ENCODE data around the gene METTL26. TPM values are rescaled to one million over a fixed set of nuclear protein-coding genes. Genes with fewer than 3 reads are reported as not detected.

Gene METTL26
- total RNA-seq, 1 experiment from 2014 or later = 149 TPM

DNA sequence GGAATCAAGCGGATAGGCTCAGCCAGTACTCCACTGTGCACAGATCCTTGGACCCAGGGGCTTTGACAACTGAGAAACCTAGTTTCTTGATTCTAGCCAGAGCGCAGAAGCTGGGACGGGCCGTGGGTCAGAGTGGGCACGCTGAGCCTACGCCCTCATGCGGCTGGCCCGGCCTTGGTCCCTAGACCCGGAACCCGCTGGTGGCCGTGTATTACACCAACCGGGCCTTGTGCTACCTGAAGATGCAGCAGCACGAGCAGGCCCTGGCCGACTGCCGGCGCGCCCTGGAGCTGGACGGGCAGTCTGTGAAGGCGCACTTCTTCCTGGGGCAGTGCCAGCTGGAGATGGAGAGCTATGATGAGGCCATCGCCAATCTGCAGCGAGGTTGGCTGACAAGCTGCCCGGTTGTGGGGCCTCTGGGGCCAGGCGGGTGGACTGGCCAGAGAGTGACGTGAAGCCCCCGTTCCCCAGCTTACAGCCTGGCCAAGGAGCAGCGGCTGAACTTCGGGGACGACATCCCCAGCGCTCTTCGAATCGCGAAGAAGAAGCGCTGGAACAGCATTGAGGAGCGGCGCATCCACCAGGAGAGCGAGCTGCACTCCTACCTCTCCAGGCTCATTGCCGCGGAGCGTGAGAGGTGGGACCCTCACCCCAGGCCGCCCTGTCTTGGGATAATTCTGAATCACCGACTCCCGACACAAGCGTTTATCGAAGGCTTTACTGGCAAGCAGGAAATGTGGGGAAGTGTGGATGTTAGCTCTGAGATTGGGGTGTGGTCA is 45.1 kb upstream of the METTL26 start:
- Histone ChIP-seq H3K27ac (ENCODE audit: low read length) (peak overlapping the region; percentile 75), H3K9me3 (ENCODE audit: low read length) (no peaks in the 10 kb centered on the region), H3K9ac (ENCODE audit: low read length) (peak overlapping the region; percentile 96), H4K20me1 (ENCODE audit: insufficient read depth, low read depth, low read length) (peaks cover 15% of the 10 kb centered on the region), H3K9me2 (replicated peaks; ENCODE audit: insufficient read depth, low read length) (no peaks in the 10 kb centered on the region), H3K4me2 (ENCODE audit: low read depth, low read length, poor library complexity, severe bottlenecking) (peak overlapping the region; percentile 93), H3K36me3 (ENCODE audit: insufficient read depth, low read length) (0 out of 2 replicates have a peak, but pooled peaks cover 4% of the 10 kb centered on the region), H2AFZ (ENCODE audit: low read length) (no peak overlapping the region), H3K4me3 (ENCODE audit: low read length) (peak overlapping the region; percentile 89), H3K79me2 (ENCODE audit: low read length) (peaks cover 27% of the 10 kb centered on the region), H3K27me3 (ENCODE audit: low read length) (no peaks in the 10 kb centered on the region), H3K4me1 (ENCODE audit: low read length) (peaks cover 30% of the 10 kb centered on the region)
- peak; percentile 71 for DNase-seq

DNA sequence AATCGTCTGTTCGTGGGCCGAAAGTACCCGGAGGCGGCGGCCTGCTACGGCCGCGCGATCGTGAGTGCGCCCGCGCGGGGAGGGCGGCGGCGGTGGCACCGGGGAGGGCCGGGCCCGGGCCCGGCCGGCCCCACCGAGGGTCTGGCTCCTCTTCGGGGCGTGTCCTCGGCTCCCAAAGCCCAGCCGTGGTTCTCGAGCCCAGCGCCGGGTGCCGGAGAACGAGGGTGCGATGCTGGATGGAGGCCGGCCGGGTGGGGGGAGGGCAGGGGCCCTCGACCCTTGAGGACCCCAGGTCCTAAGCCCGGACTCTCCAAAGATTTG is 44.5 kb upstream of the METTL26 start:
- peak overlapping the region; percentile 89 for H3K4me3 ChIP-seq (ENCODE audit: low read length)
- peaks cover 27% of the 10 kb centered on the region for H3K79me2 ChIP-seq (ENCODE audit: low read length)
- H3K27me3 ChIP-seq (ENCODE audit: low read length) = no peaks in the 10 kb centered on the region
- no peak for DNase-seq
- 0 out of 2 replicates have a peak, but pooled peaks cover 4% of the 10 kb centered on the region for H3K36me3 ChIP-seq (ENCODE audit: insufficient read depth, low read length)
- H2AFZ ChIP-seq (ENCODE audit: low read length) = no peak overlapping the region
- peak overlapping the region; percentile 75 for H3K27ac ChIP-seq (ENCODE audit: low read length)
- H3K4me1 ChIP-seq (ENCODE audit: low read length) = peaks cover 30% of the 10 kb centered on the region
- H3K9me3 ChIP-seq (ENCODE audit: low read length) = no peaks in the 10 kb centered on the region
- peak overlapping the region; percentile 93 for H3K4me2 ChIP-seq (ENCODE audit: low read depth, low read length, poor library complexity, severe bottlenecking)
- peaks cover 15% of the 10 kb centered on the region for H4K20me1 ChIP-seq (ENCODE audit: insufficient read depth, low read depth, low read length)
- H3K9me2 ChIP-seq (replicated peaks; ENCODE audit: insufficient read depth, low read length) = no peaks in the 10 kb centered on the region
- H3K9ac ChIP-seq (ENCODE audit: low read length) = peak overlapping the region; percentile 96

DNA sequence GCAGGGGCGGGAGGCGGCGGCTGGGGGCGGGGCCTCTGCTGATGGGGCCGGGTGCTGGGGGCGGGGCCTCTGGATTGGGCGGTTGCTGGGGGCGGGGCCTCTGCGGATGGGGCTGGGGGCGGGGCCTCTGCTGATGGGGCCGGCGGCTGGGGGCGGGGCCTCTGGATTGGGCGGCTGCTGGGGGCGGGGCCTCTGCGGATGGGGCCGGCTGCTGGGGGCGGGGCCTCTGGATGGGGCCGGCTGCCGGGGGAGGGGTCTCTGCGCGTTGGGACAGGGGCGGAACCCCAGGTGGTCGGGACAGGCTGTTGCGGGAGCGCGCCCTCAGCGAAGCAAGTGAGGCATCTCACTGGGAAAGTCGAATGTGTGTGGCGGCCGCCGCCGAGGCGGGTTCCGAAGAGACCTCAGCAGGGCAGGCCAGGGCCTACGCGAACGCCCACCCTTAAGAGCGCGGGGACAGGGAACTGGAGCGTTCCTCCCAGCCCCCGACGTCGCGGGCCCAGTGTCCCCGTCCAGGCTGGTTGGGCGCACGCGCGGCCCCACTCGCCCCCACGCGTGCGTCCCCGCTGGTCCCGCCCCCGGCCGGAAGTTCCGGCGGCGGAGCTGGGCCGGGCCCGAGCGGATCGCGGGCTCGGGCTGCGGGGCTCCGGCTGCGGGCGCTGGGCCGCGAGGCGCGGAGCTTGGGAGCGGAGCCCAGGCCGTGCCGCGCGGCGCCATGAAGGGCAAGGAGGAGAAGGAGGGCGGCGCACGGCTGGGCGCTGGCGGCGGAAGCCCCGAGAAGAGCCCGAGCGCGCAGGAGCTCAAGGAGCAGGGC is 43.9 kb upstream of the METTL26 start, which contains the start of gene STUB1:
STUB1 (plus strand) TSS at position 597 of the 811 bp plus-strand sequence; CDS start at position 713, 116 bp downstream.
- peak; percentile 96 for DNase-seq
- Histone ChIP-seq H3K9ac (ENCODE audit: low read length) (peak within 1 kb of the TSS; percentile 96), H3K9me2 (replicated peaks; ENCODE audit: insufficient read depth, low read length) (no peaks in the 10 kb centered on the region), H3K27me3 (ENCODE audit: low read length) (no peaks in the 10 kb centered on the region), H3K4me2 (ENCODE audit: low read depth, low read length, poor library complexity, severe bottlenecking) (peak within 1 kb of the TSS; percentile 93), H3K79me2 (ENCODE audit: low read length) (peaks cover 27% of the 10 kb centered on the region), H3K4me1 (ENCODE audit: low read length) (peaks cover 30% of the 10 kb centered on the region), H3K27ac (ENCODE audit: low read length) (peak within 1 kb of the TSS; percentile 75), H2AFZ (ENCODE audit: low read length) (no peak within 1 kb of the TSS), H4K20me1 (ENCODE audit: insufficient read depth, low read depth, low read length) (peaks cover 17% of the 10 kb centered on the region), H3K9me3 (ENCODE audit: low read length) (no peaks in the 10 kb centered on the region), H3K4me3 (ENCODE audit: low read length) (peak within 1 kb of the TSS; percentile 89), H3K36me3 (ENCODE audit: insufficient read depth, low read length) (0 out of 2 replicates have a peak, but pooled peaks cover 4% of the 10 kb centered on the region)

DNA sequence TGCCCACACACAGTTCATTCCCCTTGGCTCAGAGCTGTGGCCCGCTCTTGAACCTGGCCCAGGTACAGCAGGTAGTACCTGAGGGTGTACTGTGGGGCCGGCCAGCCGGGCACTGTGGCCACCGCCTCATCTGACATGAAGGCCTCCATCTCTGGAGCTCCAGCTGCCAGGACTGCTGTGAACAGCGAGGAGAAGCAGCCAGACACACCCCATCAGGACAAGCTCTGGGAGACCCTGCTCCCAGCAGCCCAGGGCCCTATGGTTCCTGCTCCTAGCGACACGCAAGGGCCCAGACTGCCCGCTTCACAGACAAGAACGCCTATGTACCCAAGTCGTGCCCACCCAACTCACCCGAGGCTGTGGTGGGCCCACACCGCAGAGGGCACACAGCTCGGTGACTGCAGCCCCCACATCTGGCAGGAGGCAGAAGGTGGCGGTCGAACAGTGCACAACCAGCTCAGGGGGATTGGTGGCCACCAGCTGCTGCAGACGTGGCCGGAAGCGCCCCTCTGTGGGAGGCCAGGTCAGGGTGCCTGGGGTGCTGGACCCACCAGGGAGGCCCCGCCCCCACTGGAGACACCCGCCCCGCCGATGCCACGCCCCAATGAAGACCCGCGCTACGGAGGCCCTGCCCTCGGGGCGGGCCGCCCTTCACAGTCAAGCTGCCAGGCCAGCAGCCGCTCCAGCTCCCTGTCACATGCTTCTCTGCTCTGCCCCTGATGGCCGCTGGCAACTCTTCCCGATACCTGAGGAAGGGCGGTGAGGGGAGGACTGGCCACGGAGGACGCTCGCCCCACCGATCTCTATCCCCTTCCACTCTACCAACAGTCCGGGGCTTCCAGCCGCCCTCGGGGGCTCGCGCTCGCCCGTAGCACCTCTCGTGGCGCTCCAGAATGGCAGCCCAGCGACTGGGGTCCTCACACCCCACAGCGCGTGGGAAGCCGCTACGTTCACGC is 43.0 kb upstream of the METTL26 start:
- no peaks in the 10 kb centered on the region for H3K9me2 ChIP-seq (replicated peaks; ENCODE audit: insufficient read depth, low read length)
- peak overlapping the region; percentile 23 for H3K4me2 ChIP-seq (ENCODE audit: low read depth, low read length, poor library complexity, severe bottlenecking)
- H3K79me2 ChIP-seq (ENCODE audit: low read length) = peaks cover 27% of the 10 kb centered on the region
- H3K36me3 ChIP-seq (ENCODE audit: insufficient read depth, low read length) = peaks cover 4% of the 10 kb centered on the region; the same call in 1 of the 2 replicates
- no peaks in the 10 kb centered on the region for H3K27me3 ChIP-seq (ENCODE audit: low read length)
- H2AFZ ChIP-seq (ENCODE audit: low read length) = no peak overlapping the region
- peaks cover 30% of the 10 kb centered on the region for H3K4me1 ChIP-seq (ENCODE audit: low read length)
- peak; percentile 85 for DNase-seq
- no peaks in the 10 kb centered on the region for H3K9me3 ChIP-seq (ENCODE audit: low read length)
- H3K27ac ChIP-seq (ENCODE audit: low read length) = no peak overlapping the region
- H3K4me3 ChIP-seq (ENCODE audit: low read length) = no peak overlapping the region
- H4K20me1 ChIP-seq (ENCODE audit: insufficient read depth, low read depth, low read length) = peaks cover 20% of the 10 kb centered on the region
- peak overlapping the region; percentile 41; the same call in 1 of the 2 replicates for H3K9ac ChIP-seq (ENCODE audit: low read length)

DNA sequence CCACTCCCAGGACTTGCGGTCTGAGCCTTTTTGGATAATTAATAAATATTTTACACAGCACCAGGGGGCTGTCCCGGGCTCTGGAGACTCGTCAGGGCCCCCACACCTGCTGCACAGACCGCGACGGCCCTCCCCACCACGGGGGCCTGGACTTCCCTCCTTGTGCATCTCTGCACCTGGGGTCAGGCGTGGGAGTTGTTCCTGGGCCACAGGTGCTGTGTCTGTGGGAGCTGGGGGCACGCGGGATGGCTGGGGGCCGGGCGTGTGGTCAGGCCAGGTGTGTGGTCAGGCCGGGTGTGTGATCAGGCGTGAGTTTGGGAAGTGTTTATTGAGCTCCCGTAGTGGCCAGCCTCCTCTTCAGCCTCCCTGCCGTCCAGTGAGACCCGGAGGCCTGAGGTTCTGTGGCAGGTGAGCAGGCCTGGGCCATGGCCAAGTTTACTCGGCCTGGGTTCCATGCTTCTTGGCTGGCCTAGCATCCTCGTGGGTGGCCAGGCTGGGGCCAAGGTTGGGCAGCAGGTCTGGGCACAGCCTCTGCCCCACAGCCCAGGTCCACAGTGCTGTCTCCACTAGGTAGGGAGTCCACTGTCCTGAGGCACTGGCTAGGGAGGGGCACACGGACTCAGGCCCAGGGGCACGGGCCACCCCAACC is 42.2 kb upstream of the METTL26 start:
- Histone ChIP-seq H3K9ac (ENCODE audit: low read length) (no peak overlapping the region), H3K9me3 (ENCODE audit: low read length) (no peaks in the 10 kb centered on the region), H3K79me2 (ENCODE audit: low read length) (peaks cover 26% of the 10 kb centered on the region), H3K27ac (ENCODE audit: low read length) (no peak overlapping the region), H3K27me3 (ENCODE audit: low read length) (no peaks in the 10 kb centered on the region), H3K4me3 (ENCODE audit: low read length) (no peak overlapping the region), H4K20me1 (ENCODE audit: insufficient read depth, low read depth, low read length) (peaks cover 20% of the 10 kb centered on the region), H3K4me1 (ENCODE audit: low read length) (peaks cover 29% of the 10 kb centered on the region), H3K9me2 (replicated peaks; ENCODE audit: insufficient read depth, low read length) (no peaks in the 10 kb centered on the region), H2AFZ (ENCODE audit: low read length) (no peak overlapping the region), H3K36me3 (ENCODE audit: insufficient read depth, low read length) (peaks cover 4% of the 10 kb centered on the region; the same call in 1 of the 2 replicates), H3K4me2 (ENCODE audit: low read depth, low read length, poor library complexity, severe bottlenecking) (no peak overlapping the region)
- no peak for DNase-seq

DNA sequence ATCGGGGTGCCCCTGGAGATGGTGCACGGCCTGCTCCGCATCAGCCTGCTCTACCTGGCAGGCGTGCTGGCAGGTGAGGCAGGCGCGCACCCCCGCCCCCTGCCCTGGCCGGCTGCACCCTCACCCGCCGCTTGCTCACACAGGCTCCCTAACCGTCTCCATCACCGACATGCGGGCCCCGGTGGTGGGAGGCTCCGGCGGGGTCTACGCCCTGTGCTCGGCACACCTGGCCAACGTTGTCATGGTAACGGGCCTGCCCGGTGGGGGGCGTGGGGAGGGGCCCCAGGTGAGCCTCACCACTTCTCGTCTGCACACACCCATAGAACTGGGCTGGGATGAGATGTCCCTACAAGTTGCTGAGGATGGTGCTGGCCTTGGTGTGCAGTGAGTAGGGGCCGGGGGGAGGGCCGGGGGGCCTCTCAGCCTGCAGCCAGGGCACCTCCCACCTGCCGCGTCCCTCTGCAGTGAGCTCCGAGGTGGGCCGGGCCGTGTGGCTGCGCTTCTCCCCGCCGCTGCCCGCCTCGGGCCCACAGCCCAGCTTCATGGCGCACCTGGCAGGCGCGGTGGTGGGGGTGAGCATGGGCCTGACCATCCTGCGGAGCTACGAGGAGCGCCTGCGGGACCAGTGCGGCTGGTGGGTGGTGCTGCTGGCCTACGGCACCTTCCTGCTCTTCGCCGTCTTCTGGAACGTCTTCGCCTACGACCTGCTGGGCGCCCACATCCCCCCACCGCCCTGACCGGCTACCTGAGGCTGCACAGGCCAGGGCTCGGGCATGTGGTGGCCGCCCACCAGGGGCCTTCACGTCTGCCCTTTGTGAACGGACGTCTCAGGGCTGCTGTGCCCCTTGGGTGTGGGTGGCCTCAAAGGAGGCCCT is 41.4 kb upstream of the METTL26 start:
- peaks cover 21% of the 10 kb centered on the region for H3K4me1 ChIP-seq (ENCODE audit: low read length)
- H3K27me3 ChIP-seq (ENCODE audit: low read length) = no peaks in the 10 kb centered on the region
- no peak for DNase-seq
- H3K4me3 ChIP-seq (ENCODE audit: low read length) = no peak overlapping the region
- H4K20me1 ChIP-seq (ENCODE audit: insufficient read depth, low read depth, low read length) = peaks cover 20% of the 10 kb centered on the region
- no peaks in the 10 kb centered on the region for H3K9me2 ChIP-seq (replicated peaks; ENCODE audit: insufficient read depth, low read length)
- no peaks in the 10 kb centered on the region for H3K9me3 ChIP-seq (ENCODE audit: low read length)
- H2AFZ ChIP-seq (ENCODE audit: low read length) = no peak overlapping the region
- H3K36me3 ChIP-seq (ENCODE audit: insufficient read depth, low read length) = peaks cover 4% of the 10 kb centered on the region; the same call in 1 of the 2 replicates
- H3K79me2 ChIP-seq (ENCODE audit: low read length) = peaks cover 20% of the 10 kb centered on the region
- H3K27ac ChIP-seq (ENCODE audit: low read length) = no peak overlapping the region
- no peak overlapping the region for H3K9ac ChIP-seq (ENCODE audit: low read length)
- no peak overlapping the region for H3K4me2 ChIP-seq (ENCODE audit: low read depth, low read length, poor library complexity, severe bottlenecking)

DNA sequence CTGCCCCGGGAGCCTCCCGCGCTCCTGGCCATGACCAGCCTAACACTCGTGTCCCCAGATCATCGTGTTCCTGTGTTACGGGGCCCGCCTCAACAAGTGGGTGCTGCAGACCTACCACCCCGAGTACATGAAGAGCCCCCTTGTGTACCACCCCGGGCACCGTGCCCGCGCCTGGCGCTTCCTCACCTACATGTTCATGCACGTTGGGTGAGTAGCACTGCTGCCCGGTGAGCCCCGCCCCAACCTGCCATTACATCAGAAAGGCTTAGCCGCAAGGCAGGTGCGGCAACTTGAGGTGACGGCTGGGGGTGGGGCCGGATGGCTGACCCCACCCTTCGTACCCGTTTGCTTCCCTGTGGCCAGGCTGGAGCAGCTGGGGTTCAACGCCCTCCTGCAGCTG is 40.8 kb upstream of the METTL26 start:
- Histone ChIP-seq H3K9ac (ENCODE audit: low read length) (no peak overlapping the region), H3K36me3 (ENCODE audit: insufficient read depth, low read length) (no peaks in the 10 kb centered on the region; the same call in 1 of the 2 replicates), H3K9me3 (ENCODE audit: low read length) (no peaks in the 10 kb centered on the region), H3K27me3 (ENCODE audit: low read length) (no peaks in the 10 kb centered on the region), H4K20me1 (ENCODE audit: insufficient read depth, low read depth, low read length) (peaks cover 20% of the 10 kb centered on the region), H2AFZ (ENCODE audit: low read length) (no peak overlapping the region), H3K4me3 (ENCODE audit: low read length) (no peak overlapping the region), H3K4me1 (ENCODE audit: low read length) (peaks cover 15% of the 10 kb centered on the region), H3K9me2 (replicated peaks; ENCODE audit: insufficient read depth, low read length) (no peaks in the 10 kb centered on the region), H3K4me2 (ENCODE audit: low read depth, low read length, poor library complexity, severe bottlenecking) (no peak overlapping the region), H3K27ac (ENCODE audit: low read length) (no peak overlapping the region), H3K79me2 (ENCODE audit: low read length) (peaks cover 13% of the 10 kb centered on the region)
- DNase-seq = no peak

Data from Karpas-422 (cell line).